ENCODE data around the gene CCR1.

Gene CCR1

DNA sequence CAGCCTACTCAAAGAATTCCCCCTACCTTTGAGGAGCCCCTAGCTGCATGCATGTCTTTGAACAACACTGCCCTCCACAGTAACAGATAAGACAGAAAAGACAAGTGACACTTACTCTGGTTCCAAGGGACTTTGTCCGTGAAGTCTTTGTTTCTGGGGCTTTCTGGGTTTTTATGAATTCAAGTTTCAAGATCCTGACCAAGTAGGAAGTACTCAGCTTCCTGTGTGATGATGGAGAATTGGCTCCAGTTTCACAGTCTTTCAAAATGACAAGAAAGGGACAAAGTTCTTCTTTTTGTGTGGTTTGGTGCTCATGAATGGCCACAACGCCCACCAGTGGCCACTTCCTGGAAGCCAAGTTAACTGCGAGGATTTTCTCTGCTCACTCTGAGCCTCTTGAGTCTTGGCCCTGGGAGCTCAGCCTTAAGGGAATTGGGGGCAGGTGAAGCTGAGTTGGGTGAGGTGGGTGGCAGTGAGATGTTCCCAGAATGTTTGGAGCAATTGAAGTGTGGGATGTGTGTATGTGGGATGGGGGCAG, at the start of gene CCR1:
TSS of gene CCR1 (minus strand) at position 147 of the 538 bp plus-strand sequence. CDS start 4,000 bp downstream, outside the sequence.
- peak; percentile 58 to 69 for DNase-seq

DNA sequence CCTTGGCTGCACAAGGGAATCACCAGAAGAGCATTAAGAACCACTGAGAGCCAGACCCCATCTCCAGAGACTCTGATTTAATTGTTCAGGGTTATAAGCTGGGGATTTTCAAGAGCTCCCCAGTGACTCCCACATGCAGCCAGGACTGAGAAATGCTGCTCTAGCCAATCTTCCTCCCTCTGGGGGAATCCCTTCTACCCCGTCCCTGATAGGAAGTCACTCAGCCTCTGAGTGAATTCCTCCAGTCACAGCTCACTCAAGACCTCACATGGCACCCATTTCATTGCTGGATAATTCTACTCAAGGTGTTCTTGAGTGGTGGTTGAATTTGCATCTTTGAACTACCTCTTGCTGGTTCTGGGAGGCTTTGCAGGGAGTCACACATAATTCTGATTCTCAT, 44.9 kb upstream of the CCR1 start:
- no peak for DNase-seq

DNA sequence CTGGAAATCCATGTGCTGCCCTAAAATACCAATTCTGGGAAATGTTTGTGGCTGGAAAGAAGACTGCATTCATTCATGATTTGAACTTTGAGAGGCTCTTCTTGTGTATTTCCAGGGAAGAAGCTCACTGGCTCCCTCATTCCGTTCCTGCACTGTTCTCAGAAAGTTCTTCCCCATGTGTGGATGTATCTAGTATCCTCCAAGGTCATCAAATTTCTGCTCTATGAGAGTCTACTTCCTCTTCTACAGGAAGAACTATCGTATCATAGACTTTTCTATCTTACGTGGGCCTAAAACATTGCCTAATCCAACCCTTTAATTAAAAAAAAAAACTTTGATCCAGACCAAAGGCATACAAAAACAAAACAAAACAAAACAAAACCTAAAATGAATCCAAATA, 37.0 kb upstream of the CCR1 start:
- DNase-seq: no peak

DNA sequence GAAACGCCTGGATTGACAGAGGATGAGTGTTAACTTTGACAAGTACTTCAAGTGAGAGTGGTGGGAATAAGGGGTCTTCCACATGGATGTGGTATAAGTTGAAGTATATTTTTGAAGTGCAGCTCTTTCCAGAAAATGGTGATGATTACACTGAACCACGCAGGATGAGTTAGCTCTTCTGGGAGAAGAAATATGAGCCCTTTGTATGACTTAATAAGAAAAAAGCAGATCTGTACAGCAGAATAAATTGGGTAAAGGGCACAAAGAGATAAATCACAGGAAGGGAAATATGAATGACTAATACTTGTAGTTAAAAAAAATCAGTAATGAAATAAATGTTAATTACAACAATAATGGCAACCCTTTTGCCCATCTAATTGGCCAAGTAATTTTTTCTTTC, 35.4 kb upstream of the CCR1 start:
- no peak for DNase-seq

DNA sequence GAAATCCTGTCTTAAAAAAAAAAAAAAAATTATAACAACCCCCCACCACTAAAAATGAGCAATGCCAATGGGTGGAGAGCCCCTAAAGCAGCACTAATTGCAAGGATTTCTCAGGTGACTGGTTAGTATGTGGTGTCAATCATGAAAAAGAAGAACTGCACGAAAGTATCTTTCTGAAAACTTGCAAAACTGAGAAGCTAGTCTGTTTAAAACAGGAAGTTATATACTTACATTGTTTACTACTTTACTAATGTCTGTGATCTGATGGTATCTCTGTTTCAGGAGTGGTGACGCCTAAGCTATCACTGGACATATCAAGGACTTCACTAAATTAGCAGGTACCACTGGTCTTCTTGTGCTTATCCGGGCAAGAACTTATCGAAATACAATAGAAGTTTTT, 34.0 kb upstream of the CCR1 start, which contains the start of gene CCR3:
TSS of gene CCR3 (plus strand) at position 341 of the 400 bp plus-strand sequence. CDS start 22,699 bp downstream, outside the sequence.
- DNase-seq: no peak

DNA sequence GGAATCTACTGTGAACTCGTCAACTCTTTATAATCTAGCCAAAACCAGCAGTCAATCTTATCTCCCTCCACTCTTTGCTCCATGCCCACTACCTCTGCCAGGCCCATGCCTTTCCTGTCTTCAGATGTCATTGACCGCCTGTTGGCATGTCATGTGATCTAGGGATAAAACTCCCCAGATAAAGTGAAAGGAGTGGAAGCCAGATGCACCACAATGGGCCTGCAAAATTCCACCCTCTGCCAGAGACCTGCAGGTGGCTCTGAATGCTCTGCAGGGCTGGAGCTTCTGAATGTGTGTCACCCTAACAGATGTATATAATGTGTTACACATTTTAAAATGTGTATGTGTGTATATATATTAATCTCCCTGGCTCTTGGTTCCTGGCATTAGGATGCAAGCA, 31.8 kb upstream of the CCR1 start:
- no peak for DNase-seq

DNA sequence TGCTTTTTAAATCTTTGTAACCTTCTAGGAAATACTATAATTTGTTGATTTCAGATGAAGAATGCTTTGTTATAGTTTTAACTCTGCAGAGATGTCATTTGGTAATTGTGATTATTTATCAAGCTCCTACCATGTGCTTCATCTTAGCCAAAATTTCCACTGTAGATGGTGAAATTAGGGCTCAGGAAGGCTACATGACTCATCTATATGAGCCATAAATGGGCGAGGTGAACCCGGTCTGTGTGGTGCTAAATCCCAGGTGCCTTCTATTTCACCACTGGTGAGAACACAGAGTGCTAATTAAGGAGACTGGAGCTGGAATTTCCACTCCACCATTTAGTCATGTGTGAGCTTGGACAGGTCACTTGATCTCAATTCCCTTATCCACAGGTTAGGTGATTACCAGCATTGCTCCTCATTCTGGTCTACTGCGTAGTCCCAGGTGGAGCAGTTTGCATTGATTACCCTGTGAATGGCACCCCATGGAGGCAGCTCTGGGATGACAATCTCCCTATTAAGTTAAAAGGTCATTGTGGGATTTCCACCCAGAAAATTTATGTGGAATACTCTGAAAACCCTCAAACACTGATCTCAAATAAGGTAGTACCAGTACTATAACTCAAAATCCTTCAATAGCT, 31.3 kb upstream of the CCR1 start:
- no peak for DNase-seq

DNA sequence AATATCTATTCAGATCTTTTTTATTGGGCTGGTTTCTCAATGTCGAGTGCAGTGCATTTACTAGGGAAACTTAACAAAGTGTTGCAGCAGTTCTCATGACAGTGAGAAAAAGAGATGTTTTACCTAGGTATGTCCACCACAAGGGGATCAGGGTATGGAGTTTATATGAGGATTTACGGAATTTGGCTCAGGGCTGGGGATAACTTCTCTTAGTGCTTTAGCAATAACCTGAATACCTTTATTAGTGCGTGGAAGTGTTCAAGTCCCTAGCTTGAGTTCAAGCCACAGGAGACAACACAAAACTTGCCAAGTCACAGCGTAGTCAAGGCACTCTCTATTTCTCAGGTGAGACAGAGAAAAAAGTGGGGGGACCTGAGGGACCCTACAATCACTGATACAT, 30.3 kb upstream of the CCR1 start:
- DNase-seq: no peak

DNA sequence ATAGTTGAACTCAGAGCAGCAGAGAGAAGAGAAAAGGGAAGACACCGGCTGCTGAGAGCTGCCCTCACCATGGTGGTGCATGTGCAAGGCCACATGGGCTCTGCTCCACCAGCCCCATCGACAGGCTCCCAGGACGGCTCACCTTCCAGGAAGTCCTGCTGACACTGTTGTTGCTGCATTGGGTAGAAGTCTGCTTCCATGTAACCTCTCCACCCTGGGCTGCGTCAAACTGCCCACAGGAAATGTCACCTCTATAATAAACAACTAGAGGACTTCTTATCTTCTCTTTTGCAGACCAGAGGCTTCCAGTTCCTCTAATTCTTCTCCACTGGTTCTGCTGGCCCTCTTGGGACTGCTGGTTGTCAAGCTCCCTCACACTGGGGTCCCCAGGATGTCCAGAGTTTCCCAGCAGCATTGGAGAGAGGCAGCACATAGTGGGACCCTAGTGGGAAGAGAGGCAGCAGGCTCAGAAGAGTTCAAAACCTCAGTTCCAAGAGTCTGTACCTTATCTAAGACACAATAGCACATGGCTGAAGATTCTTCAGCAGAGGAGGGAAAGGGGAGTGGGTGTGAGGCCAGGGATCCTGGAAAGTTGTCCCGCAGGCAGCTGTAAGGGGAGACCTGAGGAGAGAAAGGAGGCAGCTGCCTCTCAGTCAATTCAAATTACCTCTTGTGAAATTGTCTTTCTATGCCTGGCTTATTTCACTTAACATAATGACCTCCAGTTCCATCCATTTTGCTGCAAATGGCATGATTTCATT, 28.4 kb upstream of the CCR1 start:
- no peak for DNase-seq

DNA sequence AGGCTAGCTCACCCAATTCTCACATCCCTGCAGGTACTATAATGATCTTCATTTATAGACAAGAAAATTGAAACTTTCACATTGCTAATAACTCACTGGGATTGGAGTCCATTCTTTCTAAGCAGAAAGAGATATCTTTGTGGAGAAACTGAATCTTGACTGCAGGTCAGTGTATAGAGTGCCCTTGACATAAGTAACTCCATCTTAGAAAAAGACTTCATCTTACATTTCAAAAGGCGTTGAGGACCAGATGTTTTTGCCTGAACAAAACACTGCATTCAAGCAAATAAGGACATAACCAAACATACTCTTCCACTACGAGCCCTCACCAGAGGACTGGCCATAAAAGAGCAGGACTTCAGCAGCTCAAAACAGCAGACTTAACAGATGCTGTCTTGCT, 27.3 kb upstream of the CCR1 start:
- no peak for DNase-seq

DNA sequence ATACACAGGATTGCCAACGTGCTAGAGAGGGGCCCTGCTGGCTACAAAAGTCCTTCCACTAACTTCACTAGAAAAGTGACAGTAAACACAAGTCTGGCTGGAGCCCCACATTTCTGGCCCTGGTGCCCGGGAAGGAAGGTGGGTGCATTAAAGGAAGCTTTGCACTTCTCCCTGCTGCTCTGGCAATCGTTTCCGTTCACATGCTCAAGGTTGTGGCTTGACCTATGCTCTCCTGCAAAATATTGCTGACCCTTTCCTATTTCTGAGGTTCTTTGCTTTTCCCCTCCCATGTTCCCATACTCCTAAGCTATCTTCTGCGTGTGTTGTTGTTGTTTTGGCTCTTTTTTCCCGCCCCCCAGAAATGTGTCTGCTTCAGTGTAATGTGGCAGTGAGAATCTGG, 25.1 kb upstream of the CCR1 start:
- no peak for DNase-seq

DNA sequence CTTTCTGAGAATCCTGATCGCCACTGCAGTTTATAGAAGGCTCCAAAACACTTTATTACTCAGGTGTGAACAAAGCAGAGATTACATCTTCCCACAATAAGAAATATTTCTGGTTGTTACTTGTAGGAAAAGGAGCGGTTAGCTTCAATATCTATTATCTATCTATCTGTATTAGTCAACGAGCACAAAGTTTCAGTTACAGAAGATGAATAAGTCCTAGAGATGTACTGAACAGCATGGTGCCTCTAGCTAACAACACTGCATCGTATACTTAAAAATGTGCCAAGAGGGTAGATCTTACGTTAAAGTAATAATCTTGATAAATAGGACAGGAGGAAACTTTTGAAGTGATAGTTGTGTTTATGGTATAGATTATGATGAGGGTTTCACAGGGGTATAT, 23.2 kb upstream of the CCR1 start:
- no peak for DNase-seq

DNA sequence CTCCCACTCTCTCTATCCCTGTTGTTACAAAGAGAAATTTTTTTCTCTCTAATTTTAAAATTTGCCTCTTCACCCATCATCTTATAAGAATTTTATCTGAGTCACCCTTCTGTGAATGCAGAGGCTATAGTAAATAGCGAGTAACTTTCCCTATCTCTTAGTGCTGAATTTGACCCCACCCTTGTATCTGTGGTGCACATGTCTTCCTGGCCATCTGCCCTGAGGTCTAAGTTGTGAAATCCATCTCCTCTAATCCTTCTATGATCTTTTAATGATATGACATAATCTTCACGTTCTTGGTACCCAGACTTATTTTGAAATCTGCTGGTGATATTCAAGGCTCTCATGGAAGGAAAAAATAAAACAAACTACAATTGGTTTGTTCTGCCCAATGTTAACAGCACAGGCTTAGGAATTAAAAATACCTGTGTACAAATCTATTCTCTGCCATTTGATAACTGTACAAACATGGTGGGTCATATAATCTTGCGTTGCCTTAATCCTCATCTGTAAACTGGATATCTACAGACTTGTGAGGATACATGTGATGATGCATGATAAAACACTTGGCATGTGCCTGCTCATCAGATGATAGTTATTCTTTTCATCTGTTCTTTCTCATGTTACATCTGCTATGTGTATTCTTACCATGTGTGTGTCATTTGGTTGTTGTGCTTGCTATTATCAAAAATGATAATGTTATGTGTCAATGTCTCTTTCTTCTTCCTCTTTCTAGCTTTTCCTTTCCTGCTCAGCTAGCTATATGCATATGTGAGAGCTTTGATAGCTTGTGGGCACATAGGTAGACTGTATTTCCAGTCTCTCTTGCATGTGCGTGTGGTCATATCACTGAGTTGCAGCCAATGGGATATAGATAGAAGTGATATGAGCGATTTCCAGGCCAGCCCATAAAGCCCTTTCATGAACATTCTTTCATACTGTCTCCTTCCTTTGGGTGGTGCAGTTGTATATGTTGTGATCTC, 20.4 kb upstream of the CCR1 start:
- no peak for DNase-seq

DNA sequence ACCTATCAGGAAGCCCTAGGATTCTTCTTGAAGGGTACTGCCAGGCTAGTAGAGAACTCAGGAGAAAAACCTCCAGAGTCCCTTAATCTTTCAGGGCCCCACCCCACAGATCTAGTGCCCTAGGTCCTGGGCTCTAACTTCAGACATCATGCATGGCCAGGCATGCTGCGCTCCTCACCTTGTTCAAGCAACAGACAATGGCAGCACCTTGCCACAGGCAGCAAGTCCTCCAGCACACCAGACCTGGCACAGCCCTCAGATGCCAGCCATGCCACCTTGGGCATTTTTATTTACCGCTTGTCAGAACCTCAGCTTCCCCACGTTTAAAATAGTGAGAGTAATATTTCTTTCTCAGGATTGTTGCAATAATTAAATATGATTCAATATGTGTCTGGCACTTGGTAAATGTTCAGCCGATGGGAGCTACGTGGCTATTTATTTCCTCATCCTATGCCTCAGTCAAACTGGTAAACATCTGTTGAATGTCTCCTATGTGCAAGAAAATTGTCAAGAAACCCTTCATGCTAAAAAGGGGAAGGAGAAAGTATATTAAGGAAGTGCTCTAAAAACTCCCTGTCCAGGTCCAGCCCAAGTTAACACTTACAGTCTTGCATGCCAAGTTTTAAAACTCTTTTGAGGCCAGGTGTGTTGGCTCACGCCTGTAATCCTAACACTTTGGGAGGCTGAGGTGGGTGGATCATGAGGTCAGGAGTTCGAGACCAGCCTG, 14.5 kb upstream of the CCR1 start:
- no peak for DNase-seq

DNA sequence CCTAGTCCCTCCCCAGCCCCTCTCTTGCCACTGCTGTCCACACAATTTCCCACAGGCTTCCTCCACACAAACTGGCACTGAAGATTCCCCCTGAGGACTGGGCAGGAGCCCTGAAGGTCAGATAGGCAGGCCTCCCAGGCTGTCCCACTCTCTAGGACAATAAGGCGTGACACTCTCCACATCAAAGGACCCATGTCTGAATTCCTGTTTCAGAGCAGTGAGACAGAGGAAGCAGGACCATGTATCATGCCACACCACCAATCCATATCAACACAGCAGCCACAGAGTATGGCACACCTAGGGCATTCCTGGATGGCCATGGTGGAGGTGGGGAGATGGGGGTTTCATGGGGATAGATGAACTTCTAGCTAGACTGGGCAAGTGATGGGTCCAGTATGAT, 13.8 kb upstream of the CCR1 start:
- no peak for DNase-seq

DNA sequence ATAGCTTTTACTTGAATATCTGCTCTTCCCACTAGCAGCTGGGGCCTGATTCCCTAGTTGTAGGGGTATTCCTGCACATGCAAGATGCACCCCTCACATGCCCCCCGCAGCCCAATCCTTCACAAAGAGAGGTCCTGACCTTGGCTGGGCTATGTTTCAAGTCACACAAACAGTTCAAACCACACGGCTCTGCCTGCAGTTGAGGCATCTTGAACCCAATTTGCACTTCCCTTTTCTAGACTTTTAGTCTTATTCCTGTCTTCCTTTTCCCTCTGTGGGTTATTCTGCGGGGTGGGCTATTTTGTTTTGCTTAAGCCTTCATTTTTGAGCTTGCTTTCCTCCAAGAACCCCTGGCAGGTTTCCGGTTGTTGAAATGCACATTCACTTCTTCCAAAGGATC, 13.3 kb upstream of the CCR1 start:
- DNase-seq: no peak

DNA sequence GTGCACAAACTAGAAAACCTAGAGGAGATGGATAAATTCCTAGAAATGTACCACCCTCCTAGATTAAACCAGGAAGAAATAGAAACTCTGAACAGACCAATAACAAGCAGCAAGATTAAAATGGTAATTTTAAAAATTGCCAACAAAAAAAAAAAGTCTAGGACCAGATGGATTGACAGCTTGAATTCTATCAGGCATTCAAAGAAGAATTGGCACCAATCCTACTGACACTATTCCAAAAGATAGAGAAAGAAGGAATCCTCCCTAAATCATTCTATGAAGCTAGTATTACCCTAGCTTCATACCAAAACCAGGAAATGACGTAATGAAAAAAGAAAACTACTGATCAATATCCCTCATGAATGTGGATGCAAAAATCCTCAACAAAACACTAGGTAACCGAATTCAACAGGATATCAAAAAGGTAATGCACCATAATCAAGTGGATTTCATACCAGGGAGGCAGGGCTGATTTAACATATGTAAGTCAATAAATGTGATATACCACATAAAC, 10.1 kb upstream of the CCR1 start:
- DNase-seq: no peak

DNA sequence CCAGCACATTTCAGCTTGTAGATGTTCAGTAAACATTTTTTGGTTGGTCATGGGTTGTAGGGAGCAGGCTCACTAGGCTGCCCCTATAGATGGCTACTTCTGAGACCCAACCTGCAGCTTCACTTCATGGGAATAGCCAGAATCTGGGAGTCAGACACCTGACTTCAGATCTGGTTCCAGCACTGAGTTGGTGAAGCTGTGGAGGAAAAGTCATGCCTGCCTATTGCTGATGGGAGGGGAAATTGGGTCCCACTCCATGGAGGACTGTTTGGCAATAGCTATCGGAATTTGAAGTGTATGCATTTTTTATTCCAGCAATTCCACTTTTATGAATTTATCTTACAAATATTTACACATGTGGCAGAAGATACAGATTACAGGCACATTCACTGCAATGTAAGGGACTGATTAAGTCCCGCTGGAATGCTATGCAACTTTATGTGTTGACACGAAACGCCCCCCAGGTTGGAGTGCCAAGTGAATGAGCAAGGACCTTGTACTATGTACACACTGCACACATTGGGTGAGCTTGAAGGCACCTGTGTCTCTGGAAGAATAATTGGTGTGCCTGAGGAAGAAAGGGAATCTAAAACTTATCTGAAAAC, 7.8 kb upstream of the CCR1 start:
- DNase-seq: no peak

DNA sequence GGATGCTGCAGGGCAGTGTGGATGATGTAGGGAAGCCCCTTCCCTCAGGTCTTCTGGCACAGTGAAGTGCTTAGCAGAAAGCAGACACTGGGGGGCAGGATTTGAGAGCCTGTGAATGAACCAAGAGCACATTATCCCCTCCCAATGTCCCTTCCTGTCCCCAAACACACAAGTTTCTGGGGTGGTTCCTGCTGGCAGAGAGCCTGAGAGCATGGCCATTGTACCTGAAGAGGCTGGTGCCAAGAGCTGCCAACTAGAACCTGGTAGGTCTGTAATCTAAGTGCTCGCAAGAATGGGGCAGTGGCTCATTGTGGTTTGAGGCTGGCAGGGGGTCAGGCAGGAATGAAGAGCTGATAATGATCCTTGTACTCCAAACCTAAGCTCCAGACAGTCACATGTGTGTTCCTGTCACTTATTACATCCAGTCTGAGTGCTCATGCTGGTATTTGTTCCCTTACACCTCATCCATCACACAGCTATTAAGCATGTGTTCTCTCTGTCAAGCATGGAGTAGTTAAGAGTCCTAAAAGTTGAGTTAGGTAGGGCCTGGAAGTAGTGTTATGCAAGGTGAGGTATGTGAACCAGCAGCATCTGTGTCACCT, 6.7 kb upstream of the CCR1 start:
- no peak for DNase-seq

DNA sequence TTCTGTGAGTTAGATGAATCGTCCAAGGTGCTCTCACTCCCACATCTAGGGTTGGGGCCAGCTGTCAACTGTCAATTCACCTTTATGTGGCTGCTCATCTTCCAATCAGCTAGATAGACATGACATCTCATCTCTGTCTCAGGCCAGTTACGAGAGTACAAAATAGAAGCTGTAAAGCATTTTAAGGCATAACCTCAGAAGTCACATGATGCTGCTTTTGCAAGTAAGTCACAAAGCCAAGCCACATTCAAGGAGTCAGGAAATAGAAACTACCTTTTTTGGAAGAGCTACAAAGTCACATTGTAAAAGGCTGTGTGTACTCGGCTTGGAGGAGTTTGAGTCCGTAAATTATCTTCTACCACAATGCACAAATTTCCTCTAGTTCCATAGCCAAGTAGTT, 5.1 kb upstream of the CCR1 start:
- DNase-seq: peak in 1 of 2 donors; percentile 50

DNA sequence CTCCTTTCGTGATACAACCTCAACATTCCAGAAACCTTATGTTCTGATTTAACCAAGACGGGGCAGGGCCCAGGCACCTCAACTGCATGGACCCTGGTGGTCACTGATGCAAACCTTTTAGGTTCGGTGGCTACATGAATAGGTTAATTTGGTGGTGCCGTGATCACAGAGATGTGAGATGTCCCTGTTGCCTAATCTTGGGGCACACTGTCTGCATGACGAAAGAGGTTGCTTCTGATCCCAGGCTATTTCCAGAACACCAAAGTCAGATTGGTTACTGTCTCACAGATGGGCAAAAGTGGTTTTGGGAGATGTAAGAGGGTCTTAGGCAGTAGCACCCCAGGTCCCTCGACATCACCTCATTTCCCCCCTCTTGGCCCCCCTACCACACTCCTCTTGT, 4.0 kb upstream of the CCR1 start:
- no peak for DNase-seq

All from CD4-positive, alpha-beta T cell treated with Interleukin-4 for 1 hour (primary cell).